GM19023 (cell line): ENCODE results near the gene HELZ2.

Experiments
- ATAC-seq: cut with Tn5 transposase; IDR thresholded peaks from one replicate; pipeline ENCODE4 v1.9.1; 2021; ENCODE audit warnings: mild to moderate bottlenecking, moderate library complexity; ENCODE audit not compliant: unreplicated experiment

Gene HELZ2

DNA sequence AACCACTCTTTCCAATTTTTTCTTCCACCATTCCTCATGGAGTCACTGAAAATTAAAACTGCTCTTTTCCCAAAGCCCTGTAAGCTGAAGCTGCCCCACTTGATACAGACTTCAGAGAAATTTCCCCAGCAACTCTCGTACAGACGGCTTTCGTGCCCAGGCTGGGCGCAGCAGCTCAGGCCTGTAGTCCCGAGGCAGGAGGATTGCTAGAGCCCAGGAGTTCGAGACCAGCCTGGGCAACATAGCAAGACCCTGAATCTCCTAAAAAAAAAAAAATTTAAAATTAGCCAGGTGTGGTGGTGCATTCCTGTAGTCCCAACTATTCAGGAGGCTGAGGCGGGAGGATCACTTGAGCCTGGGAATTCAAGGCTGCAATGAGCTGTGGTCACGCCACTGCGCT lies 46.9 kb downstream of the HELZ2 start:
- ATAC-seq: no peak

DNA sequence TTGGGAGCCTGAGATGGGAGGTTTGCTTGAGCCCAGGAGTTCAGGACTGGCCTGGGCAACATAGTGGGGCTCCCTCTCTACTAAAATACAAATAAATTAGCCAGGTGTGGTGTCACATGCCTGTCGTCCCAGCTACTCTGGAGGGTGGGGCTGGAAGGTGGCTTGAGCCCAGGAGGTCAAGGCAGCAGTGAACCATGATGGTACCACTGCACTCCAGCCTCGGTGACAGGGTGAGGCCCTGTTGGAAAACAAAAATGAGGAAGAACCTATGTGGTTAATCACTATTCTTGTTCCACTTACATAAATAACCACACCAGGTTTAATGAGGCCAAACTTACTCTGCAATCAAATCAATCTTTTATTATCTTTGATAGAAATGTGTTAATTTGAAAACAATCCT lies 48.1 kb downstream of the HELZ2 start:
- ATAC-seq: no peak

DNA sequence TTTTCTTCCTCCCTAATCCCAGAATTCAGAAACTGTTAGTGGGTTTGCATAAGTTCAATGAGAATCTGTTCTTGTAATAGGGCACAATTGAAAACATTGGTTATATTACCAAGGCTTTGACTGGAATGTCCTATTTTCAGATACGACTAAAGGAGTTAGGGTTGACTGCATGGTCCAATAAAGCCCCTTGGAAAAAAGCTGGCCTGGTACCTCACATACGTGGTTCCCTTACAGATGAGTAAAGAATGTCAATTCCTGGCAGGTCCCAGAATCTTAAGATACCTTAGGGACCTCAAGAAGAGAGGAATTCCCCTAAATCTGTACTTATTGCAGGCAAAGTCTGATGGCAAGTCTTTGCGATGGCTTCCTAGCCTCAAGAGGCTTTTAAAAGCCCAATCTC lies 48.9 kb downstream of the HELZ2 start:
- no peak for ATAC-seq
